LoVo (cell line): Measurements from ENCODE around the gene ETV7.
"Not testable (repeated sequence)": the region's sequence is repeated elsewhere in the genome, so short reads cannot be mapped to it uniquely, and the experiment has no call there.

Experiments
- DNase-seq: peaks from one replicate; pipeline ENCODE4 v3.0.0-alpha.2; 2016; ENCODE audit warnings: low spot score

The ETV7 gene

GRCh38 chr6:36340306-36340617 is 47.2 kb downstream of the ETV7 start:
- DNase-seq = no peak

DNA sequence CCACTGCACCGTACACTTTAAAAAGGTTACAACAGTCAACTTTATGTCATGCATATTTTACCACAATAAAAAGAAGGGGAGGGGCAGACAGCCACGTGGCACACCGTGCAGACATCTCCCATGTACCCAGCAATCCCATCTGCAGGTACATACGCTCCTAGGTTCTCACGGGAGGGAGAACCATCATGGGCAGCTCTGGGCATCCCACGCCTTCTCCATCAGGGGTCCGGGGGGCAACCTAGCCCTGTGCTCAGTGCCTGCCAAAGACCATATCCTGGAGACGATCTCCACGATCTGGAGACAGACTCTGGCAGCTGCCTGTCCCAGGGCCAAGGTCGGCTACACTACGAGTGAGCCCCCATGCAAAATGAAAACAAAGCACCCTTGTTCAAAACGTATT is 48.3 kb downstream of the ETV7 start:
- no peak for DNase-seq

DNA sequence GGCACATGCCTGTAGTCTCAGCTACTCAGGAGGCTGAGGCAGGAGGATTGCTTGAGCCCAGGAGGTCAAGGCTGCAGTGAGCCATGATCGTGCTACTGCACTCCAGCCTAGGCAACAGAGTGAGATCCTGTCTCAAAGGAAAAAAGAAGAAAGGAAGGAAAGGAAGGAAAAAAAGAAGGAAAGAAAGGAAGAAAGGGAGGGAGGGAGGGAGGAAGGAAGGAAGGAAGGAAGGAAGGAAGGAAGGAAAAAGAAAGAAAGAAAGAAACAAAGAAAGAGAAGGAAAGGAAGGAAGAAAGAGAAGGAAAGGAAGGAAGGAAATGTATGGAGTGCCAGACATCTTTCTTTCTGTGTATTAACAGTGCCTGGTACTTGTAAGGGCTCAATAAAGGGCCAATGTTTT is 49.2 kb downstream of the ETV7 start:
- not testable (repeated sequence) for DNase-seq

DNA sequence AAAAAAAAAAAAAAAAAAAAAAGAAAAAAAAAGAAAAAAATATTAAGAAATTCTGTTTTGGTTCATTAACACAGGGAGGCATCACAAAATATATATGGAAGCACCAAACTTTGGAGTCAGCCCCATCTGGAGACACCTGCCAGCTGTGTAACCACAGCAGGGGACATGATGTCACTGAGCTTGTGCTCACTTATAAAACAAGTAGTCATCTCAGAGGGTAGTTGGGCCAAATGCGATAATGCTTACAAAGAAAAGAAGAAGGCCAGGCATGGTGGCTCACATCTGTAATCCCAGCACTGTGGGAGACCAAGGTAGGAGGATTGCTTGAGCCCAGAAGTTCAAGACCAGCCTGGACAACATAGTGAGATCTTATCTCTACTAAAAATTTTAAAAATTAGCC is 49.7 kb downstream of the ETV7 start:
- no peak for DNase-seq

- DNase-seq = peak; percentile 61
Observed at GRCh38 chr6:36336779-36337241, 50.7 kb downstream of the ETV7 start, which contains the start of gene BNIP5. Gene BNIP5 (minus strand): TSS chr6:36336888. CDS start chr6:36330690, 6,198 bp downstream.

- DNase-seq = no peak
Observed at GRCh38 chr6:36336208-36336710, 51.2 kb downstream of the ETV7 start.

DNA sequence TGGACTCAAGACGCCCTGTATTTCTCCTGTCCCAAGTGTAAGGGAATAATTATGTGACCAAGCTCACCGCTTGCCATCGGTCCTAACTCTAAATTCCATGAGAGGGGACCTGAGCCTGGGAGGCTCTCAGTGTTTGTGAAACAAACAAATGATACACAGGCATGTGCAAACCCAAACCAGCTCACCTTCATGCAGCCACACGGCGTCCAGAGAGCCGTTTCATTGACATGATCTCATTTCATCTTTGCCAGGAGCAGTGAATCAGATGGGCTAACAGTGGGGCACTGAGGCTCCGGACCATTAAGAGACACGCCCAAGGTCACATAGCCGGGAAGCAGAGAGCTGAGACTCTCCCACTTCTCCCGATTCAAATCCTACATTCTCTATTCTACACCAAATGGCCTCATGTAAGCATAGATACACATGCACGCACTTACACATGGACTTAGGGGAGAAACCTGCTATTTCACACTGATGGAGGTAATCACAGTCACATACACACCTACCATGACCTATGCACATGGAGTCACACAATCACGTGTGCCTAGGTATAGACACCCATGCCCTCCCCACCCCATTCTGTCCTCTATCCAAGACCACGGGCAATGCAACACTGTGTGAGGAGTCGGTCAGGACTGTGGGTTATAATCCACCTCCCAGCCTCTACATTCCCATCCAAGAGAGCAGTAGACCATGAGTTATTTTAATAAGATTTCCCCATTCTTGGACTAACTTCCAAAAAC is 51.8 kb downstream of the ETV7 start:
- DNase-seq = no peak

GRCh38 chr6:36334832-36335459 is 52.5 kb downstream of the ETV7 start:
- peak; percentile 72 for DNase-seq

DNA sequence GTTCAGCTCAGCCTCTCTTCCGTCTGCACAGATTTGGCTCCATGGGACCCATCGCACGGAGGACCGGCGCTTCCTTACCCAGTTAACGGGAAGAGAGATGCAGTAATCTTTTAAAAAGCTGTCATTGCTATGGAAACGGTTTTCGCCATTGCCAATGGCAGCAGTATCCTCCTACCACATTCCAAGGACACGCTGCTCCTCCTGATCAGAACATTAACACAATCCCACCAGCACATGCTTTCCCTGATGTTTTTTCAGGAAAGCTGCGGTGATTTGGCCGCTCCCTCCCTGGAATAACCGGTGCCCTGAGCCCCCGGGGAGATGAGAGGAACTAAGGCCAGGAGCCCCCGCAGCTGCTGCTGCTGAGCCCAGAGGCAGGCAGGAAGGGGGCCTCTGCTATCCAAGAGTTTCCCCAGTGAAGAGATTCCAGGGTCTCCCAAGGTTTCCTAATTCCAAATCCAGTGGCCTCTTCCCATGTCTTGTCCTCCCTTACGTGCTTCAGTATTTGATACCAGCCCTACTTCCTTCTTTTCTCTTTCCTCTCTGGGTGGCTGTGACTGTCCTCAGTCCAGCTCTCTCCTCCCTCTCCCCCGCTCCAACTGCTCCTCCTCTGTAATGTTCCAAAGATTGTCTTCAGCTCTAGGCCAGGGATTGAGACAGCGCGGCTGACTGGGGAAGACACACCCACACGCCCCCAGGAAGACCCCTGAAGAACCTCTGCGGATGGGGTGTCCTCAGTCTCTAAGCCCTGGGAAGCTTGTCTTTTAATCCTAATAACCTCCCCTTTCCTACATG is 53.3 kb downstream of the ETV7 start:
- DNase-seq = no peak

GRCh38 chr6:36333171-36333895 is 54.1 kb downstream of the ETV7 start:
- DNase-seq = no peak

DNA sequence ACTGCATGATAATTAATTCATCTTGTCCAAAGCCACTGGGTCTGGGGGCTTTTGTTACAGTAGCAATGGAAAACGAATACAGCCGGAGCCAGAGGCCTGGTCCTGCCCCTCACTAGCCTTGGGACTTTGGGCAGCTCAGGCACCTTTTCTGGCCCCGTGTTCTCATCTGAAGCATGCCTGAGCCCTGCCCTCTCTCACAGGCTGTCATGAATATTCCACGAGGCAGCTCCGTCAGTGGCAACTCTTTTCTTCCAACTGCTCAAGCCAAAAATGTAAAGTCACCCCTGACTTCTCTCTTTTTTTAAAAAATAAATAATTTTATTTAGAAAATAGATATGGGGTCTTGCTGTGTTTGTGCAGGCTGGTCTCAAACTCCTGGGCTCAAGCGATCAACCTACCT is 56.1 kb downstream of the ETV7 start:
- no peak for DNase-seq

DNA sequence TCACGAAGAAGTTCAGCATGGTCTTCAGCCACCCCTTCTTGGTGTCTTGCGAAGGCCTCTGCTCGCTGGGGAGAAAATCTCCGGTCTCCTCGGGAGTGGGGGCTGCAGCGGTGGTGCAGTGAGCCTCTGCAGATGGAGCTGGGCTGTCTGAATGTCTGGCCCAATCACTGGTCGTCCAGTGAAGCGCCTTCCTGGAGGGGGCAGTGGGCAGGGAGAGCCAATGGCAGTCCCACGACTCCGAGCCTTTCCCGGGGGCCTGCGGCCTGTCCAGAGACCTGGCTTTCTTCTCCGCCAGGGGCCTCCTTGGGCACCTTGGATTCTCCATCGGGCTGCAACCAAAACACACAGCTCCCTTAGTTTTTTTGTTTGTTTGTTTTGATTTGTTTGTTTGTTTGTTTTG is 57.1 kb downstream of the ETV7 start:
- no peak for DNase-seq

DNA sequence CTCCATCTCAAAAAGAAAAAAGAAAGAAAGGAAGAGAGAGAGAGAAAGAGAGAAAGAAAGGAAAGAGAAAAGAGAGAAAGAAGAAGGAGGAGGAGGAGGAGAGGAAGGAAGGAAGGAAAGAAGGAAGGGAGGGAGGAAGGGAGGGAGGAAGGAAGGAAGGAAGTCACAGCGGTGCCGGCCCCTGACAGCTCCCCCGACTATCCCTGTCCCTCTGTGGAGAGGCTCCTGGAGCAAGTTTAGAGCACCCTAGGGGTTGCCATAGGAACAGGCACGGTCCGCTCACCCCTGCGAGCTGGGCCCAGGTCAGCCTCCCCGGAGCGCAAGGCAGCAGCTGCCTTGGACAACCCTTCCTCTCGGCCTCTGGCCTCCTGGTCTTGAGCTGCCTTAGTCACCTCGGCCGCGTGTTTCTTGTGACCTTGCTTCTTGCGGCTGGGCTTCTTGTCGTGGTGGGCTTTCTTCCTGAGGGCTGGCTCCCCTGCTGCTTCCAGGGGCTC is 57.6 kb downstream of the ETV7 start:
- no peak for DNase-seq

DNA sequence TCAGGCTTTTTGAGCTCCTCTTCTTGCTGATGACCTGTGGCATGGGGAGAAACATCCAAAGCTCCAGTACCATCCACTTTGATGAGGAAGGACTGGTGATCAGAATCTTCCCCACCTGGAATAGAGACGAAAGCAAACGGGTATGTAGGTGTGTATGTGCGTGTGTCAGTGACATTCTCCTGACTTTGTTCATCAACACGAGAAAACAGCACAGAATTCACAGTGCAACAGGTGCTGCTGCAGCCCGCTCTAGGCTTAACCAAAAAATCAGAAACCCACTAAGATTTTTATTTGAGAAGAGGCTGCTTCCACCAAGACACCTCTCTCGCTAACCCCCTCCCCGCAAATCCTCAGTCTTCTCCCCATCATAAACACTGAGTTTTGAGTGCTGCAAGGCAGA is 58.9 kb downstream of the ETV7 start:
- DNase-seq = no peak

- no peak for DNase-seq
Observed at GRCh38 chr6:36327919-36328236, 59.6 kb downstream of the ETV7 start.

GRCh38 chr6:36327226-36327918 is 60.1 kb downstream of the ETV7 start:
- no peak for DNase-seq

GRCh38 chr6:36326356-36326995 is 61.0 kb downstream of the ETV7 start:
- DNase-seq = no peak

GRCh38 chr6:36324715-36325114 is 62.8 kb downstream of the ETV7 start:
- DNase-seq = no peak

DNA sequence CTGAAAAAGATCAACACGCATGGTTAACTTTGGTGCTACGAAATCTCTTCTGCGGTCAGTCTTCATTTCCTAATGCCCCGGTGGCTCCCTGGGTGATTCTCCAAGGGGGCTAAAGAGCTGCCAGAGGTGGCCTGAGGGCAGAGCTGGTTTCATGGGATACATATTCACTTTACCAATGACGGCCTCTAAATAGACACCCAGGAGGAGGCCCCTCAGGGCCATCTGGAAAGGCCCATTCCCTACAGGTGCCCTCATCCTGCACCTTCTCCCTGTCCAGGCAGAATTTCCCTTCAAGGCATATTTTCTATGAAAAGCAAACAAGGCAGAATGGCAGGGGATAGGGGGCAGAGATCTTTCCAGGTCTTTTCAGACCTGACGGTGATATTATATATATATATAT is 63.3 kb downstream of the ETV7 start:
- DNase-seq = no peak

DNA sequence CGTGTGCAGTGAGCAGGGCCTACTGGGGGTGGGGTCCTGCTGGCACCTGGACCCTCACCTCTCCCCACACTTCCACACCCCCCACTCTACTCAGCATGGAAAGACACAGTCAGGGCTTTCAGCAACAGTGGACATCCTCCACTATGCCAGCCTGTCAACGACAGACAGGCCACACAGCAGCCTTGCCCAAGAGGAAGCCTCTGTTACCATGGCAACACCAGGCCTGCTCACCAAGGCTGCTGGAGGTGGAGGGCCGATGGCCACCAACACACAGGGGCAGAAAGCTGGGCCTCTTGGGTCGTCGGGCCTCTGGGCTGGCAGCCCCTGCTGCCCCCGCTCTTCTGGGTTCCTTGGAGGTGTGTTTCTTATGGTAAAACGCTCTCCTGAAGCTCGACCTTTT is 64.4 kb downstream of the ETV7 start:
- no peak for DNase-seq

DNA sequence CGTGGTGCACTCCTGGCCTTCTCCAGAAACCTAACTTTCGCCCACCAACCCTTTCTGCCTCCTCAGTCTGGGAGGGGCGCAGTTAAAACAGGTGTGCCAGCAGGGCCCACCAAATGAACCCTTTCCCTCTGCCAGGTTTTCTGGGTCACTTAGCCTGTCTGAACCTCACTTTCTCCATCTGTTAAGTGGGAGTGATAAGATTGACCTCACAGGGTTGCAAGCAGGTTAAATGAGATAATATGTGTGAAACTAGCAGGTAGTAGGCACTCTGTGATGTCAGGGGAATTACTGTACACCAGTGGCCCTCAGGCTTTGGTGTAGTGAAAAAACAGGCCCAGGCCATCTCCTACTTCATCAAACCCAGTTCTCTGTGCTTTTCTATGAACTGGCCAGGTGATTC is 64.9 kb downstream of the ETV7 start:
- no peak for DNase-seq
